Measurements from ENCODE around the gene ZCWPW2. TPM values are rescaled to one million over a fixed set of nuclear protein-coding genes. Genes with fewer than 3 reads are reported as not detected.
A peak's percentile ranks its signal among the peaks of the same experiment; 100 is the strongest.

The ZCWPW2 gene
- under 1 TPM in 1 of 3 donors, not detected in 2; 0.43 TPM for total RNA-seq
- 0.38 TPM for total RNA-seq (2013)

GRCh38 chr3:28348629-28349468 lies at the start of gene ZCWPW2, which contains the start of gene AZI2:
Gene ZCWPW2 (plus strand): TSS chr3:28348721. CDS start chr3:28413069, 64,348 bp downstream.
Gene AZI2 (minus strand): TSS chr3:28348824. CDS start chr3:28340617, 8,207 bp downstream.
- under 1% methylated on average over 83 of the region's 83 CpGs for WGBS (ENCODE audit: insufficient coverage)
- H3K4me3 Mint-ChIP-seq = peak within 1 kb of the TSS; percentile 95

GRCh38 chr3:28299705-28300104 lies 48.8 kb upstream of the ZCWPW2 start:
- Histone ChIP-seq H3K4me3 (ENCODE audit: low read length) (no peak overlapping the region), H3K27me3 (ENCODE audit: control insufficient read depth, insufficient read depth, low read length) (no peaks in the 10 kb centered on the region), H3K27ac (ENCODE audit: low read length) (peak overlapping the region; percentile 56), H3K9me3 (ENCODE audit: control insufficient read depth, insufficient read depth, low read length) (no peaks in the 10 kb centered on the region), H3K4me1 (ENCODE audit: control insufficient read depth, insufficient read depth, low read length) (peaks cover 9% of the 10 kb centered on the region), H3K36me3 (ENCODE audit: control insufficient read depth, insufficient read depth, low read length) (peaks cover 31% of the 10 kb centered on the region)
- intact Hi-C loops (cut with micrococcal nuclease) = loop anchor here (2.0 to 5.0 kb wide), 2 partner anchors 27 to 48 kb away; partner anchors contain the start of genes AZI2 and ZCWPW2
- Mint-ChIP-seq H3K9me3 (no peaks in the 10 kb centered on the region), H3K27me3 (ENCODE audit: low read depth in 2 of 2) (no peaks in the 10 kb centered on the region), H3K4me1 (peaks cover 45 to 64% of the 10 kb centered on the region in 2 donors), H3K36me3 (no peaks in the 10 kb centered on the region), H3K27ac (peak overlapping the region; percentile 79 to 82), H3K4me3 (peak overlapping the region; percentile 75)
- no CpG with 5 or more reads among the region's 1 CpG for WGBS (ENCODE audit: insufficient coverage)
- no peak for TF ChIP-seq CTCF (IDR thresholded peaks at IDR 0.05)
- ATAC-seq (peak; percentile 61 to 73 (median 72)), DNase-seq (no peak)

More at GRCh38 chr3:28348629-28349468, at the start of gene ZCWPW2, which contains the start of gene AZI2:
- intact Hi-C loops (cut with micrococcal nuclease) = loop anchor here (1.0 to 5.0 kb wide), 5 partner anchors 23 to 867 kb away; partner anchors contain the start of genes CMC1 and SLC4A7
- Mint-ChIP-seq H3K27me3 (ENCODE audit: low read depth in 2 of 2) (no peaks in the 10 kb centered on the region), H3K4me1 (peaks cover 40 to 43% of the 10 kb centered on the region in 2 donors), H3K27ac (peak within 1 kb of the TSS; percentile 93 to 95), H3K9me3 (peaks cover 2 to 4% of the 10 kb centered on the region in 2 donors), H3K36me3 (peaks cover 22% of the 10 kb centered on the region)
- H3K4me1 ChIP-seq (ENCODE audit: control insufficient read depth, insufficient read depth, low read length) = peaks cover 9% of the 10 kb centered on the region
- H3K4me3 ChIP-seq (ENCODE audit: low read length) = peak within 1 kb of the TSS; percentile 97
- ATAC-seq (peak; percentile 82 to 96 (median 87)), DNase-seq (peak; percentile 90 to 96)
- H3K27ac ChIP-seq (ENCODE audit: low read length) = peak within 1 kb of the TSS; percentile 98
- H3K36me3 ChIP-seq (ENCODE audit: control insufficient read depth, insufficient read depth, low read length) = no peaks in the 10 kb centered on the region
- no peak for TF ChIP-seq CTCF (IDR thresholded peaks at IDR 0.05)
- H3K9me3 ChIP-seq (ENCODE audit: control insufficient read depth, insufficient read depth, low read length) = peaks cover 5% of the 10 kb centered on the region
- H3K27me3 ChIP-seq (ENCODE audit: control insufficient read depth, insufficient read depth, low read length) = no peaks in the 10 kb centered on the region

GRCh38 chr3:28300345-28300962 lies 48.1 kb upstream of the ZCWPW2 start:
- intact Hi-C loops (cut with micrococcal nuclease) = no loop called here
- no peak for TF ChIP-seq CTCF (IDR thresholded peaks at IDR 0.05)
- Mint-ChIP-seq H3K9me3 (no peaks in the 10 kb centered on the region), H3K4me3 (peak overlapping the region; percentile 79), H3K27ac (peak overlapping the region; percentile 79 to 82), H3K27me3 (ENCODE audit: low read depth in 2 of 2) (no peaks in the 10 kb centered on the region), H3K36me3 (no peaks in the 10 kb centered on the region), H3K4me1 (peaks cover 45 to 63% of the 10 kb centered on the region in 2 donors)
- H3K4me3 ChIP-seq (ENCODE audit: low read length) = no peak overlapping the region
- H3K4me1 ChIP-seq (ENCODE audit: control insufficient read depth, insufficient read depth, low read length) = peaks cover 9% of the 10 kb centered on the region
- peaks cover 35% of the 10 kb centered on the region for H3K36me3 ChIP-seq (ENCODE audit: control insufficient read depth, insufficient read depth, low read length)
- no peak for DNase-seq
- no peak for ATAC-seq
- no peaks in the 10 kb centered on the region for H3K27me3 ChIP-seq (ENCODE audit: control insufficient read depth, insufficient read depth, low read length)
- peak overlapping the region; percentile 56 for H3K27ac ChIP-seq (ENCODE audit: low read length)
- H3K9me3 ChIP-seq (ENCODE audit: control insufficient read depth, insufficient read depth, low read length) = no peaks in the 10 kb centered on the region
- WGBS (ENCODE audit: insufficient coverage) = 57% methylated on average over 5 of the region's 5 CpGs

All from natural killer cell (primary cell).